H9 (cell line): ENCODE data around the gene C19orf81. TPM values are rescaled to one million over a fixed set of nuclear protein-coding genes. Genes with fewer than 3 reads are reported as not detected.

Experiments used
- DNase-seq: peaks from one replicate; pipeline ENCODE4 v3.0.0-alpha.2; 2017
- H2AFZ ChIP-seq: one replicate; pipeline ENCODE4 v1.6.1; 2013; ENCODE audit warnings: mild to moderate bottlenecking, low read length, control low read depth, moderate library complexity
- H2AK5ac ChIP-seq: 2 replicates; pipeline ENCODE4 v1.6.1; 2013; ENCODE audit warnings: low read length, control low read depth, mixed read lengths; ENCODE audit not compliant: insufficient read length
- H2BK120ac ChIP-seq: one replicate; pipeline ENCODE4 v1.6.1; 2013; ENCODE audit warnings: low read depth, mild to moderate bottlenecking, low read length, control low read depth, inconsistent platforms; ENCODE audit not compliant: poor library complexity, severe bottlenecking
- H2BK12ac ChIP-seq: 2 replicates; pipeline ENCODE4 v1.6.1; 2013; ENCODE audit warnings: low read length, control low read depth, mixed read lengths, low read depth; ENCODE audit not compliant: insufficient read length
- H2BK15ac ChIP-seq: 2 replicates; pipeline ENCODE4 v1.6.1; 2013; ENCODE audit warnings: low read depth, low read length, control low read depth
- H2BK20ac ChIP-seq: one replicate; pipeline ENCODE4 v1.6.1; 2013; ENCODE audit warnings: low read depth, mild to moderate bottlenecking, low read length, control low read depth, inconsistent platforms; ENCODE audit not compliant: poor library complexity, severe bottlenecking
- H2BK5ac ChIP-seq: 2 replicates; pipeline ENCODE4 v1.6.1; 2013; ENCODE audit warnings: low read length, control low read depth, mixed read lengths; ENCODE audit not compliant: insufficient read length
- H3K14ac ChIP-seq: 2 replicates; pipeline ENCODE4 v1.6.1; 2013; ENCODE audit warnings: low read length, control low read depth; ENCODE audit not compliant: insufficient read depth
- H3K18ac ChIP-seq: 2 replicates; pipeline ENCODE4 v1.6.1; 2013; ENCODE audit warnings: low read depth, mild to moderate bottlenecking, mixed read lengths, low read length, control low read depth; ENCODE audit not compliant: insufficient read length
- H3K23ac ChIP-seq: 2 replicates; pipeline ENCODE4 v1.6.1; 2013; ENCODE audit warnings: low read length, control low read depth, mixed read lengths, low read depth; ENCODE audit not compliant: insufficient read length
- H3K23me2 ChIP-seq: 2 replicates; pipeline ENCODE4 v1.6.1; 2013; ENCODE audit warnings: low read depth, mild to moderate bottlenecking, mixed read lengths, low read length, control low read depth; ENCODE audit not compliant: insufficient read length, poor library complexity, severe bottlenecking
- H3K27ac ChIP-seq: 2 replicates; pipeline ENCODE4 v1.5.1; 2013; ENCODE audit warnings: low read length, control low read depth, mixed read lengths, low read depth; ENCODE audit not compliant: insufficient read length
- H3K27me3 ChIP-seq: 2 replicates; pipeline ENCODE4 v1.6.1; 2013; ENCODE audit warnings: low read length, control low read depth, inconsistent platforms; ENCODE audit not compliant: insufficient read depth
- H3K4ac ChIP-seq: 2 replicates; pipeline ENCODE4 v1.6.1; 2013; ENCODE audit warnings: low read depth, mild to moderate bottlenecking, control low read depth, inconsistent platforms, low read length, moderate library complexity
- H3K4me1 ChIP-seq: 2 replicates; pipeline ENCODE4 v1.6.1; 2013; ENCODE audit warnings: low read length, control low read depth, inconsistent platforms; ENCODE audit not compliant: insufficient read depth
- H3K4me2 ChIP-seq: 2 replicates; pipeline ENCODE4 v1.6.1; 2013; ENCODE audit warnings: low read length, control low read depth, mixed read lengths; ENCODE audit not compliant: insufficient read length, insufficient read depth
- H3K56ac ChIP-seq: 2 replicates; pipeline ENCODE4 v1.6.1; 2013; ENCODE audit warnings: low read depth, mild to moderate bottlenecking, mixed read lengths, low read length, control low read depth; ENCODE audit not compliant: insufficient read length
- H3K79me1 ChIP-seq: 2 replicates; pipeline ENCODE4 v1.6.1; 2013; ENCODE audit warnings: low read depth, mild to moderate bottlenecking, moderate library complexity, low read length, control low read depth, inconsistent platforms; ENCODE audit not compliant: insufficient read depth, poor library complexity, severe bottlenecking
- H3K79me2 ChIP-seq: 2 replicates; pipeline ENCODE4 v1.6.1; 2013; ENCODE audit warnings: low read length, control low read depth, inconsistent platforms; ENCODE audit not compliant: insufficient read depth
- H3K9ac ChIP-seq: 2 replicates; pipeline ENCODE4 v1.6.1; 2013; ENCODE audit warnings: low read length, control low read depth, mixed read lengths; ENCODE audit not compliant: insufficient read length; ENCODE audit errors: extremely low read depth
- H3K9me3 ChIP-seq: one replicate; pipeline ENCODE4 v1.6.1; 2013; ENCODE audit warnings: low read depth, low read length, inconsistent platforms; ENCODE audit not compliant: control insufficient read depth
- H3T11ph ChIP-seq: one replicate; pipeline ENCODE4 v1.6.1; 2013; ENCODE audit warnings: mild to moderate bottlenecking, low read length, control low read depth, inconsistent platforms
- H4K20me1 ChIP-seq: one replicate; pipeline ENCODE4 v1.6.1; 2013; ENCODE audit not compliant: control insufficient read depth, insufficient read length, insufficient read depth
- H4K5ac ChIP-seq: 2 replicates; pipeline ENCODE4 v1.6.1; 2013; ENCODE audit warnings: low read depth, mild to moderate bottlenecking, mixed read lengths, low read length, control low read depth; ENCODE audit not compliant: insufficient read length
- H4K8ac ChIP-seq: replicated peaks from 2 replicates; pipeline ENCODE4 v1.6.1; 2013; ENCODE audit warnings: low read length, control low read depth, mixed read lengths, low read depth; ENCODE audit not compliant: insufficient read length
- H4K91ac ChIP-seq: 2 replicates; pipeline ENCODE4 v1.6.1; 2013; ENCODE audit warnings: low read depth, mild to moderate bottlenecking, moderate library complexity, mixed read lengths, low read length, control low read depth; ENCODE audit not compliant: insufficient read length
- H3K27ac Mint-ChIP-seq, 3 experiments: 2 replicates in 2 of 3; 3 replicates in 1 of 3; pipeline ENCODE4 v1.8.0; 2020 to 2021; ENCODE audit warnings: mixed read lengths in 3 of 3, mild to moderate bottlenecking in 1 of 3, moderate library complexity in 1 of 3
- H3K27me3 Mint-ChIP-seq: 2 replicates; pipeline ENCODE4 v1.8.0; 2021; ENCODE audit warnings: low read depth, mild to moderate bottlenecking, moderate library complexity, mixed read lengths
- H3K36me3 Mint-ChIP-seq, 3 experiments: 2 replicates in 2 of 3; 3 replicates in 1 of 3; pipeline ENCODE4 v1.8.0; 2020 to 2021; ENCODE audit warnings: low read depth in 3 of 3, mixed read lengths in 3 of 3; ENCODE audit not compliant: insufficient read depth in 1 of 3
- H3K4me1 Mint-ChIP-seq, 2 experiments: 2 replicates each; pipeline ENCODE4 v1.8.0; 2020; ENCODE audit warnings: mixed read lengths in 2 of 2
- H3K4me3 Mint-ChIP-seq, 2 experiments: 2 replicates in 1 of 2; 3 replicates in 1 of 2; pipeline ENCODE4 v1.8.0; 2020 to 2021; ENCODE audit warnings: mild to moderate bottlenecking in 2 of 2, mixed read lengths in 2 of 2, moderate library complexity in 1 of 2
- H3K9me3 Mint-ChIP-seq, 2 experiments: 2 replicates in 1 of 2; 3 replicates in 1 of 2; pipeline ENCODE4 v1.8.0; 2020; ENCODE audit warnings: mild to moderate bottlenecking in 2 of 2, mixed read lengths in 2 of 2, moderate library complexity in 1 of 2
- WGBS: extraction: QIAGEN DNeasy Blood & Tissue Kit; methylation state at CpG from one replicate; pipeline ENCODE4 v1.1.7; 2013; ENCODE audit warnings: missing lambda C conversion rate, low lambda C conversion rate, mixed read lengths; ENCODE audit not compliant: insufficient read length; ENCODE audit errors: extremely low coverage; 5-methylcytosine and 5-hydroxymethylcytosine counted together
- total RNA-seq: library from RNA; stranded (reverse); gene quantifications from 2 replicates; pipeline ENCODE4 v1.2.1, GENCODE V29; 2021
- TF ChIP-seq, protein P1 (sequence below): fragments of 200-600 bp; sonication (generic); conservative IDR thresholded peaks from 3 replicates; pipeline ENCODE4 v1.8.0; 2021; ENCODE audit warnings: antibody characterized with exemption, mild to moderate bottlenecking

Gene C19orf81
- total RNA-seq, 1 experiment from 2014 or later = 11.0 TPM

DNA sequence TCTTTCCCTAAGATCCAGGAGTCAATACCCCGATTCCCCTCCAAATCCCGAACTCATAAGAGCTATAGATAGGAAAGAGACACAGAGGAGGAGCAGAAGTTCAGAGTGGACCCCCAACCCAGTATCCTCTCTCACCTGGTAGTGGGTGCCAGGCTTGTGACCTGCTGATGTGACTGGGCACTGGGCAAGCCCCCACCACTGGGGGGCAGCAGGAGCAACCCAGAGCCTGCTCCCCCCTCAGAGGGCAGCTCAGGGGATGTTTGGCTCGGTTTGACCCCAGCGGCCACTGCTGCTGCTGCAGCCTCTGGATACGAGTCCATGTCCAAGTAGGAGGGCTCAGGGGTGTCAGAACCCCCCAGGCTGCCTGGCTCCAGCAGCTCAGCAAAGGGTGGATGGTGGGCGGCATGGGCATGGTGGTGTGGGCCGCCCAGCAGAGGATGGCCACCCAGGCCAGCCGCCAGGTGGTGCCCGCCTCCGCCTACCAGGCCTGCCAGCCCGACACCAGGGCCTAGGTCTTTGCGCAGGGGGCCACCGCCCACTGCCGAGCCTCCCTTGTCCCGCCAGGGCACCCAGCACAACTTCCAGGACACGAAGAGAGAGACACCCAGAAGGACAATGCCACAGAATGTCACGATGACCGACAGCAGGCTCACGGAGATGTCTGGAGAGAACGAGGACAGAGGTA, 17.0 kb upstream of the C19orf81 start:
- Histone ChIP-seq H4K8ac (no peak overlapping the region), H3K23me2 (no peaks in the 10 kb centered on the region), H3K9ac (no peak overlapping the region), H3K14ac (no peak overlapping the region), H2BK15ac (no peak overlapping the region), H3K18ac (no peak overlapping the region), H2AK5ac (no peak overlapping the region), H3T11ph (no peak overlapping the region), H3K79me1 (no peaks in the 10 kb centered on the region), H3K79me2 (no peaks in the 10 kb centered on the region), H2BK5ac (no peak overlapping the region), H4K5ac (no peak overlapping the region), H2BK20ac (no peak overlapping the region), H3K56ac (no peak overlapping the region), H4K20me1 (no peaks in the 10 kb centered on the region), H2BK12ac (no peak overlapping the region), H3K9me3 (peaks cover 18% of the 10 kb centered on the region), H2BK120ac (no peak overlapping the region), H3K27me3 (no peaks in the 10 kb centered on the region), H3K27ac (no peak overlapping the region), H4K91ac (no peak overlapping the region), H3K4me2 (no peak overlapping the region), H3K4me1 (no peaks in the 10 kb centered on the region), H3K23ac (no peak overlapping the region), H3K4ac (no peak overlapping the region), H2AFZ (no peak overlapping the region)
- Mint-ChIP-seq H3K27ac (no peak overlapping the region), H3K9me3 (peaks cover 30 to 31% of the 10 kb centered on the region in 2 experiments), H3K36me3 (peaks cover 9 to 26% (median 22%) of the 10 kb centered on the region in 3 experiments; a peak in 6 of 7 replicates), H3K4me3 (no peak overlapping the region), H3K4me1 (peaks cover 0 to 6% of the 10 kb centered on the region in 2 experiments; a peak in 1 of 4 replicates), H3K27me3 (peaks cover 47% of the 10 kb centered on the region)
- WGBS = no CpG with 5 or more reads among the region's 20 CpGs
- TF ChIP-seq, protein P1, sequence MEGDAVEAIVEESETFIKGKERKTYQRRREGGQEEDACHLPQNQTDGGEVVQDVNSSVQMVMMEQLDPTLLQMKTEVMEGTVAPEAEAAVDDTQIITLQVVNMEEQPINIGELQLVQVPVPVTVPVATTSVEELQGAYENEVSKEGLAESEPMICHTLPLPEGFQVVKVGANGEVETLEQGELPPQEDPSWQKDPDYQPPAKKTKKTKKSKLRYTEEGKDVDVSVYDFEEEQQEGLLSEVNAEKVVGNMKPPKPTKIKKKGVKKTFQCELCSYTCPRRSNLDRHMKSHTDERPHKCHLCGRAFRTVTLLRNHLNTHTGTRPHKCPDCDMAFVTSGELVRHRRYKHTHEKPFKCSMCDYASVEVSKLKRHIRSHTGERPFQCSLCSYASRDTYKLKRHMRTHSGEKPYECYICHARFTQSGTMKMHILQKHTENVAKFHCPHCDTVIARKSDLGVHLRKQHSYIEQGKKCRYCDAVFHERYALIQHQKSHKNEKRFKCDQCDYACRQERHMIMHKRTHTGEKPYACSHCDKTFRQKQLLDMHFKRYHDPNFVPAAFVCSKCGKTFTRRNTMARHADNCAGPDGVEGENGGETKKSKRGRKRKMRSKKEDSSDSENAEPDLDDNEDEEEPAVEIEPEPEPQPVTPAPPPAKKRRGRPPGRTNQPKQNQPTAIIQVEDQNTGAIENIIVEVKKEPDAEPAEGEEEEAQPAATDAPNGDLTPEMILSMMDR = peak; percentile 48
- DNase-seq = no peak
